GM21528 (cell line): ENCODE results near the gene UGT1A1.

ENCODE experiments used
- ATAC-seq: cut with Tn5 transposase; IDR thresholded peaks from one replicate; pipeline ENCODE4 v1.9.1; 2021; ENCODE audit warnings: mild to moderate bottlenecking, moderate library complexity; ENCODE audit not compliant: unreplicated experiment, low FRiP score

UGT1A1 gene

DNA sequence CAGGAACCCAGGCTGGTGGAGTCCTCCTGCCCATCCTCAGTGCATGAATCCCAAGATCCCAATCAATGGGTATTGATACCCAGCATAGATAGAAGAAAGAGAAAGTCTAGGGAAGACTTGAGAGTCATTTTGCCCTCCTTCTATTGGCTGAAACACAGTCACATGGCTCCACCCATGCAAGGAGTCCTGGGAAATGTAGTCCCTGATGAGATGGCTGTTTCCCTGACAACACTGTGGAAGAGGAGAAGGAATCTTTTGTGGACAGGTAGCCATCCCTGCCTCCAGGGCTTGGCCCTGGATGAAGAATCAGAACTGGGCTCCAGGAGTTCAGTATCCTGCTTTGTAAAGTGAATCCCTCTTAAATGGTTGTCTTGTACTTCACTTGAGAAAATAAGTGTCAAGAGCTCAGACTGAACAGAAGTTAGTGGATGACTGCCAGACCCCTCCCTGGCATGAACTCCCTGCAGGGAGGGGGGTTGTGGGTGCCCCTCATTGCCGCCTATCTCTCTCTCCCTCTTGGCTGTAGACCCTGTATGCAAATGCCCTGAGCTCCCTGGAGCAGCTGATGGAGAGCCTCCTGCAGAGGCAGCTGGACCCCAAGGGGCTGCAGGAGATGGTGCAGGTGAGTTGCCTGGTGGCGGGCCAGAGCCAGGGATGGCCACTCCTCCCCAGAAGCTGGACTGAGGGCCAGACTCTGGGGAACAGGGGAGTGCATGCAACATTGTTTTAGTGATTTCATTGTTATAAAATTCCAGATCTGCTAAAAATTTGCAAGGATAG, 54.2 kb downstream of the UGT1A1 start:
- no peak for ATAC-seq

DNA sequence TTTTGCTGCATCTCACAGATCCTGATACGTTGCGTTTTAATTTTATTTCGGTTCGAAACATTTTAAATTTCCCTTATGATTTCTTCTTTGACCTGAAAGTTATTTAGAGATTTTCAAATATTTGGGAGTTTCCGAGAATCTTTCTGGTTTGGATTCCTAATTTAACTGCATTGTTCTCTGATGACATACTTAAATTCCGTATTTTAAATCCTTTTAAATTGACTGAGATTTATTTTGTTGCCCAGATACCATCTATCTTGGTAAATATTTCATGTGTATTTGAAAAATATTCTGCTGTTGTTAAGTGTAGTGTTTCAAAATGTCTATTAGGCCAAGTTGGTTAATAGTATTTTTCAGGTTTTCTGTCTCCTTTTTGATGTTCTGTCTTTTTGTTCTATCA, 55.8 kb downstream of the UGT1A1 start:
- no peak for ATAC-seq

DNA sequence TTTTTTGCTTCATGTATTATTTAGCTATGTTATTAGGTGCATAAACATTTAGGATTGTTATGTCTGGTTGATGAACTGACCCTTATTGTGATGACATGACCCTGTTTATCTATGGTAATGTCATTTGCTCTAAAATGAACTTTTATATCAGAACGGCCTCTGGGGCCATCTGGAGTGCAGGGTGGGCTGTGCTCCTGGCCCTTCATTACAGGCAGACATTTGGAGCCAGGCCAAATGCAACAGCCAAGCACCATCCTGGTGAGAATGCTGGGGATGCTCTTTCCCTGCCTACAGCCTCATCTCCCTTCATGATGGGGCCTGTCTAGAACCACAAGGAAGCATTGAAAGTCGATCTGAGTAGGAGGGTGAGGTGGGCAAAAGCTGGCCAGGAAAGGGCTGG, 56.3 kb downstream of the UGT1A1 start:
- ATAC-seq, result no peak

DNA sequence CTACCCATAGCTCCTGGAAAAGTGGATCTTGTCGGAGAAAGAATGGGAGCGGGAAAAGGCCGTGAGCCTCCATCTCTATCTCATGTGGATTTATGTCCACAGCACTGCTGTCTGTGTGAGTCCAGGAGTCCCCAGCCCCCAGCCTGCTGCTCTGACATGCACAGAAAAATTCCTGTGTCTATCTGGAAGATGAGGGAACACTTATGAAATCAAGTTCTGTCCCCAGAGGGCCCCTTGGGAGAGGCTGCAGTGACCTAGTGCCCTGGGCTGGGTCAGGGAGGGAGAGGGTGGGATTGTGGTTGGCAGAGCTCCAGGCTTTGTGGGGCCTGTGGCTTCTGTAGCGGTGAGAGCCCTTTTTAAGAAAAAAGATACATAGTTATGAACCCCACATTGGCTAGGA, 56.7 kb downstream of the UGT1A1 start:
- ATAC-seq, result no peak

DNA sequence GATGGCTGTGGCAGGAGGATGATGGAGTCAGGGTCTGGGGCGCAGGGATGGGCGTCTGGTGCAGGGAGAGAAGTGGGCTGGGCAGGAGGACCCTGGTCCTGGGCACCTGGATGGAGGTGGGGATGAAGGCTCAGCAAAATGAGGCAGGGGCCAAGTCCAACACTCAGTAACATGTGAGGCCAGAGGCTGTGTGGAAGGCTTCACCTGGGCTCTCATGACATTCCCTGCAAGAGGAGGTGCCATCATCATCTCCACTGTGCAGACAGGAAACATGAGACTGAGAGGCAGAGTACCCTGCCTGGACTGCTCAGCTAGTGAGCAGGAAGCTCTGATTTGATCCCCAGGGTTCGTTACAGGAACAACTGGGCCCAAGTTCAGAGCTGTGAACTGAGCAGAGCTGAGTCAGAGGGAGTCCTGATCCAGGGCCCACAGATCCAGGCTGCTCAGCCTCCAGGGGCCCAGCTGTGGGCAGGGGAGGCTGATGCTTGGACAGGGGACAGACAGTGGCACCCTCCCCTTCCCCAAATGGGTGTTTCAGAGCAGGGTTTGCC, 57.4 kb downstream of the UGT1A1 start:
- no peak for ATAC-seq

DNA sequence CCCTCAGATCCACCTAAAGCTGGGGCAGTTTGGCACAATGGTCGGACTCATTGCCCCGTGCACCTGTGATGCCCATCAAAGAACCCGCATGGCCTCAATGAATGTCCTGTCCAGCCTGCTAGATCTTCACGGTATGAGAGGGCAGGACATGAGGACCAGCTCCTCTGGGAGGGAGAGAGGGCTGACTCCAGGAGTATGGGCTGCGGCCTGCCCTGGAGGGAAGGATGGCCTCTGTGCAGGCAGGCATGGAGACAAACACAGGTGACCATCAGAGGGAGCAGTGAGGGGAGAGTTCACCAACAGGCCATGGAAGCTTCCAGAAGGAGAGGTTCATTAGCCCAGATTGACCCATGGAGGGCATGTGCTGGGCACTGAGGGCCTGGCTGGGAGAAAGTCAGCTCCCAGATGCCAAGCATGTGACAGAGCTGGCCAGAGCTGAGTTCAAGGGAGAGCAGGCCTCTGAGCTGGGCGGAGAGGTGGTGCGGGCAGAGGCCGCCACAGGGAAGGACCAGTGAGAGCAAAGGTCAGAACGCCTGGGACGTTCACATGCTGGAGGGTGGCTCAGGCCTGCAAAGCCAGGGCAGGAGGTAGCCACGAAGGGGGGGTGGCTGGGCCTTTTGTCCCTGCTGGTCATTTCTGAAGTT, 58.0 kb downstream of the UGT1A1 start:
- ATAC-seq, result no peak

DNA sequence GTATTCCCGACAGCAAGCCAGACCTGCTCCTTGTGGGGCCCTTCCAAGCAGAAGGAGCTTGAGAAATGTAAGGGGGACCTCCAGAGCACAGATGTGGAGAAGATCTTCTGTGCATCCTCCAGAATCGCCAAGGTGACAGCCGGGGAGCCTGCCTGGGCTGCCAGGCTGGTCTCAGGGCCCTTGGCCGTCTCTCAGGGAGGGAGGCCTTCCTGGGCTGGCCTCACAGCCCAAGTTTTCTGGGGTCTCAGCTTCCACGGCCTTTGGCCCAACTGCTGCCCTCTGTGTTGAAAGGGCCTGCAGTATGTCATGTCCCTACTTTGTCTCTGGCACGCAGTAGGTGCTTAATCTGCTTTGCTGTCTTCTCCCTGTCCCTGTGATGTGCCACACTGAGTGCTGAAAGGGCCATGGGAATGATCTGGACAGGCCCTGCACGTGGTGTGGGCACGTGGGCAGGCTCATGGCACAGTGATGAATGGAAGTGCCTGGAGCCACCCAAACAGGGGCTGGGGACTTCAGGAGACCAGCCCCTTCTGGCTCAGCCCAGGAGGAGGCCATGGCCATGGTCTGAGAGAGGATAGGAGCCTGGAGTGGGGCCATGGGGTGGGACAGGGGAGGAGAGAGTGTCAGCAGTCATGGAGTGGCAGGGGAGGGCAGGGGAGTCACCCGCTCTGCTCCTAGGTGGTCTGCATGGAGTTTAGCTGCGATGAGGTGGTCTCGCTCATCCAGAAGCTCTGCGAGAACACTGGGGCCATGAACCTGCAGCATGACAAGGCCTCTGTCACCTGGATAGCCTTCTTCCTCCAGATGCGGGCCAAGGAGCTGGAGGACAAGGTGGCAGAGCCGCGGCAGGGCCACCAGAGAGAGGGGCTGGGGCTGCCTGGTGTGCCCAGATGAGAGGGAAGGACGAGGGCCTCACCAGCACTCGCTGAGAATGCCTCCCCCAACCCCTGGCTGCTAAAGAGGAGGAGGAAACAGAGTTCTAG, 58.9 kb downstream of the UGT1A1 start:
- no peak for ATAC-seq

DNA sequence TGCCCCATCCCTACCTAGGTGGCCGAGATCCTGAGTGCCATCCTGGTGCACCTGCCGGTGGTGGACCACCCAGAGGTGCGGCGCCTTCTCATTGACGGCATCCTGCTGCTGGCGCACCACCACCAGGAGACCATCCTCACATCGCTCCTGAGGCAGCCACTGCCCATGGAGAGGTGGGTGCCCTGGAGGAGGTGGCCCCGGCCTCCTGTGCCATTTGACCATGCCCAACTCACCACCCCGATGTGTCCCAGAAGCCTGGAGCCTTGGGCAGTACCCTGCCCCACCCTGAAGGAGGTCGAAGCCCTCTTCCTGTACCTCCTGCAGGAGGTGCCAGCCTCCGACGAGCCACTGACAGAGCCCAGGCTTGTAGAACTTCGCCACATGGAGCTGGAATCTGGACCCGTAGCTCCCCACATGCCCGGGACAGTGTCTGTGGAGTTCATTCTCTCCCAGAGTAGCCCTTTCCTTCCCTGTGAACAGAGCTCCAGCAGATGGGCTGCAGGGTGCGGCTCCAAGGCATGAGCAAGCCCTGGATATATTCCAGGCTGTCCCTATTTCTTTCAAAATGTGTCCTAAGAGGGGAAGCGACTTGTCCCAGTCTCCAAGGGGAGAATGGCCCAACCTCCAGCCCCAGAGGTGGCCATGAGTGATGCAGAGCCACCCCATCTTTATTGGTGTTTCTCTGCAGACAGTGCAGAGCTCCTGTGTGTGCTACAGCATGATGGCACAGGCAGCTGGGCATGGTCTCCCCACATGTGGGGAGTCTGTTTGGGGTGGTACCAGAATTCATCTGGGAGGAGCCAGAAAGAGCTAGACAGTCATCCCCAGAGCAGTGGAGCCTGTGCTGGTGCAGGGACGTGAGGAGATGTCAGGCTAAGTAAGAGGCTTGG, 60.1 kb downstream of the UGT1A1 start:
- ATAC-seq, result no peak

DNA sequence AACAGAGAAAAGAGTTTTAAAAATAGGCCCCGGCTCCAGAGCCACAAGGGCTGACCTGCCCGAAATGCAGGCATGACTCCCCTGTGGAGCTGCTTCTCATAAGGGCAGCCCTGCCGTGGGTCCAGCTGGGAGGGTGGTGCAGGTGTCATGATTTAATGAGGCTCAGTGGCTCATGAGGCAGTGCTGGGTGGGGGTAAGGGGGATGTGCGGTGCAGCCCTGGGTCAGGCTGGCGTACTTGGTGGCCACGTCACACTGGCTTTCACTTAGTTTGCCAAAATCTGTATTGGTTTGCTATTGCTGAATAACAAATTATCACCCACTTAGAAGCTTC, 60.7 kb downstream of the UGT1A1 start:
- ATAC-seq, result no peak

DNA sequence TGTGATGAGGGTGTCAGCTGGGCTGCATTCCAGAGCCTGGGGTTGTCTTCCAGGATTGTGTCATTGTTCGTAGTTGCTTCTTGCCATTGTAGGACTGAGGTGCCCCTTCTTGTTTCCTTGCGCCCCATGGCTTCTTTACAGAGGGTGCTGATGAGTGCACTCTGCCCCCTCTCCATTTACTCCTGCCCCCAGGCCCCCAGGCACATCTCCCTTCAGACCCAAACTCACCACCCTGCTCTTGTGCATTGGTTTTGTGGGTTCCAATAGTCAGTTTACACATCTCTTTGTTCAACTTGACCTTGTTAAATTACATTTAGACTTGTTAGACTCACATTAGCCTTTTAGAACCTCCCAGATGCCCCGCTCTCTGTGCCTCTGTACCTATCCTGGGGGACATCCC, 61.1 kb downstream of the UGT1A1 start:
- ATAC-seq, result no peak

DNA sequence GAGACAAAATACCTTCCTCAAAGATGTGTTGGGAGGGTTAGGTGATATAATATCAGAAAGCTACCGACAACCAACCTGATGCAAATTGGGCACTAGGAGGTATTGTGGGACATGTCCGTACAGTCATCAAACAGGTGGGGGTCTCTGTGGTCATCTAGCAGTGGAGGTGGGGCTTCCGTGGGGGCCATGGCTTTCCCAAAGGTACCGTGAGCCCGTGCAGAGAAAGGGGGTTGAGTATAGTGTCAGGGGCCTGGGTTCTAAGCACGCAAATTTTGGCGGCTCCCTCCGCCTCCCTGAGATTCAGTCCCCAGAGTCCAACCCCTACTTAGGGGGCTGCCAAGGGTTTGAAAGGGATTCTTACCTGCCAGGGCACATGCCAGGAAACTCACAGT, 61.6 kb downstream of the UGT1A1 start:
- no peak for ATAC-seq

DNA sequence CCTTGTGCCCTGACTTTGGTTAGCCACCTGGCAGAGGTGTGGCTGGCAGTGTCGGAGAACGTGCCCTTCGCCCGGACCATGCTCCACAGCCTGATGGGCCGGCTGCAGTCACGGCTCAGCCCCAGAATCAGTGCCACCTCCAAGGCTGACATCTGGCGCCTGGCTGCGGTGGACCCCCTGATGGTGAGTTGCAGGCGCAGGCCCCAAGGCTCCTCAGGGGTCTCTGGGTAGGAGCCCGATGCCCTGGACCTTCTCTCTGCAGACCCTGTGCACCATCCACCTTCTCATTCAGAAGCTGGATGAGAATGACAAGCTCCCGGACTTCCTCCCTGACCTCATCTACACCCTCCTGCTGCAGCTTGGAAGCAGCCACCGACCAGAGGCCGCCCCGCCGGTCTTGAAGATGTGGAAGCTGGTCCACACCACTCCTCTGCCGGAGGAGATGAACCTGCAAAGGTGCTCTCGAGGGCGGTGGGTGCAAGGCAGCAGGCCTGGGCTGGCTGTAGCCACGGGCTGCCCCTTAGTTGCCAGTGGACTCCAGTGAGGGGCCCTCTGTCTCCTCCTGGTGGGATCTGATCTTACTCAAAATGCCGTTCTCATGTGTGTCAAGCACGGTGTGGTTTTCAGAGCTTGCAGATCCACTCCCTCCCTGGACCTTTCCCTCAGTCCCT, 62.2 kb downstream of the UGT1A1 start:
- no peak for ATAC-seq
